Islet of Langerhans (tissue), 1 donor: Measurements from ENCODE around the gene CACNG1.

Experiments used
- FAIRE-seq: peaks from one replicate; lab custom pipeline; 2011; peaks lifted over from hg19 to GRCh38; lab: Jason Lieb, UNC

The CACNG1 gene, protein sequence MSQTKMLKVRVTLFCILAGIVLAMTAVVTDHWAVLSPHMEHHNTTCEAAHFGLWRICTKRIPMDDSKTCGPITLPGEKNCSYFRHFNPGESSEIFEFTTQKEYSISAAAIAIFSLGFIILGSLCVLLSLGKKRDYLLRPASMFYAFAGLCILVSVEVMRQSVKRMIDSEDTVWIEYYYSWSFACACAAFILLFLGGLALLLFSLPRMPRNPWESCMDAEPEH

DNA sequence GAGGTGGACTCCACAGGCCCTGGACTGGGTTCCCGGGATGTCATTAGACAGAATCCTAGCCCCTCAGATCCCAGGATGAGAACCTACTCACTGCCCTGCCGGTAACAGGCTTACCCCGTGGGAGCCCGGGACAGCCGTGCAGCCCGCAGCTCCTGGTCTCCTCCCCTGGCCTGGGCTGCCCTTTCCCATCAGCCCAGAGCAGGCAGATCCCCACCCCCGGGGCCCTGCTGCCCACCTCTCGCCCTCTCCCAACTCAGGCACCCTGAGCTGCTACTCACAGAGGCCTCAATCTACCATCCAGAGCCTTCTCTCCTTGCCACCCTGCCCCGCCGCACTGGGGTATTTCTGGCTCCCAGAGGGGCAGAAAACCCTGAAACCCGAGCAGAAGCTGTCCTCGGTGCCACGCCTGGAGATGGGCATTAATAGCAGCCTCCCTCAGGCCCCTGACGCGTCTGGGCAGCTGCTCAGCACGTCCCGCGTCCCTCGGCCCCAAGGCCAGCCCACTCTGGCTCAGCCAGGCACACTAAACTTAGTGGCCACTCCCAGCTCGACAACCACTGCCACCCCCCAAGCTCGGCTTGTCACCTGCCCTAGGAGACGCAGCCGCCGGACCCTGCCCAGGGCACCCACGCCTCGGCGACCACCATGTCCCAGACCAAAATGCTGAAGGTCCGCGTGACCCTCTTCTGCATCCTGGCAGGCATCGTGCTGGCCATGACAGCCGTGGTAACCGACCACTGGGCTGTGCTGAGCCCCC lies at the start of gene CACNG1:
CACNG1 (plus strand) TSS at position 539 of the 757 bp plus-strand sequence; CDS start at position 646, 107 bp downstream.
- FAIRE-seq = no peak

DNA sequence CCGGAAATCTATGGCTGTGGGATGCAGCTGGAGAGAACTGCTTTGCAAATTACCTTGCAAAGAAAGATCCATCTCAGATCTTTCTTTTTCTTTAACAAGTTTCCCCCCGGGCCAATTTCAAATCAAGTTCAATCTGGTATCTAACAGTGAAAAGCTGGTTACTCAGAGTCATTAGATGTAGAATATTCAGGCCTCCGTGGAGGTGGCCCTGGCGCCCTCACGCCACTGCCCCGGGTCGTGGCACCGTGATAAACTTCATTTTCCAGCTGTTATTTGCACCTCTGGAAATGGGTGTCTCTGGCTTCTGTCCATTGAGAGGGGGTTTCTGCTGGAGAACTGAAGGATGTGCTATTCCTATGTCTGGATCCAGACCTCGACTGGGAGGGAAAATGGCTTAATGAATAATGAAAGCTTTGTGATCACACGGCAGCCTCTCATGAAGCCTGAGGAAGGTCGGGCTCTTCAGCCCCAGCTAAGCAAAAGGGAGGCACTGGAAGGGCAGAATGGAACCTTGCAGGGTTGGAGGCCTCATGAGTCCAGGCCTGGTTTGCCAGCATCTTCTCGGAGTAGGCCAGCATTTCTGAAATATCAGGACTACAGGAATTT lies 49.3 kb upstream of the CACNG1 start:
- no peak for FAIRE-seq

DNA sequence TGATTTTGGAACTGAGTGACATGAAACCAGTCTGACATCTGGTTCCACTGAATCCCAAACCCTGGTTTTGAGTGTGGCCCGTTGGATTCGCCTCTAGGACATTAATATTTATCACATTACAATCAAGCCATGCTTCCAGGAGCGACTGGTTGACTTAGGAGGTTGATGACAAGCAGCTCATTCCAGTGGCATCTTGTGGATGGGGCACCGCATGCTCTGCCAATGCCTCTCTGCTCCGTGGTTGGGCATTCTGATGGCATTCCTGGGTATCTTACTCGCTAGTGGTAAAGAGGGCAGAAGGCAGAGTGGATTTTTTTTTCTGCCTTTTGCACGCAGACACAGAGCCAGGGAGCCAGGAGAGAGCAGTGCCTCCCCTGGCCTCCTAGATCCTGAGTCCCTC lies 48.4 kb upstream of the CACNG1 start:
- no peak for FAIRE-seq

DNA sequence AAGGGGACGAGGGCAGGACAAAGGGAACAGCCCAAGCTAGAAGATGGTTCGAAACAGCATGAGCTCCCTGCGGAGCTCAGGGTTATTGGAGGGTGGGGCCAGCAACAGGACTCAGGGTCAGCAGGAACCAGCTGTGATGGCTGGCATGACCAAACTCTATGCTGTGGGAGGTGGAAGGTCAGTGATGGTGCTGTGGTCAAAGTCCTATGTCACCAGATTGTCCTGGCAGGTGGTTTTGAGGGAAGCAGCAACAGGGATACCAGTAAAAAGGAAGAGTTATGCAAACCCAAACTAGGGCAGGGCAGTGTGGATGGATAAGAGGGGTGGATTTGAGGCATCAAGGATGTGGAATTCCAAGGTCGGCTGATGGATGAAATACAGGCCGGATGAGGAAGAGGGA lies 47.4 kb upstream of the CACNG1 start:
- FAIRE-seq = no peak

DNA sequence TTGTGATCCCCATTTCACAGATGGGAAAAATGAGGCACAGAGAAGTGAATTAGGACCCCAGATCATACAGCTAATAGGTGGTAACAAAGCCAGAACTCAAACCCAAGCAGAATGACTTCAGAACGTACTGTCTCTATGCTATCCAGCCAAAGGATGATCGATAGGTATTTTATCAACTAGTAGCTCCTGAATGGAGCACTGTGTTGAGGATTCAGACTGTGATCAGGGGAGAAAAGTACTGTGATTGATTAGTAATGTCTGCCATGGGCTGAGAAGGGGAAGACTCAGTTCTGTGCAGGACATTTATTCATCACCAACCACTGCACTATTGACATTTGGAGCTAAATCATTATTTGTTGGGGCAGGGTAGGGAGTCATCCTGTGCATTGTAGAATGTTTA lies 41.1 kb upstream of the CACNG1 start:
- no peak for FAIRE-seq

DNA sequence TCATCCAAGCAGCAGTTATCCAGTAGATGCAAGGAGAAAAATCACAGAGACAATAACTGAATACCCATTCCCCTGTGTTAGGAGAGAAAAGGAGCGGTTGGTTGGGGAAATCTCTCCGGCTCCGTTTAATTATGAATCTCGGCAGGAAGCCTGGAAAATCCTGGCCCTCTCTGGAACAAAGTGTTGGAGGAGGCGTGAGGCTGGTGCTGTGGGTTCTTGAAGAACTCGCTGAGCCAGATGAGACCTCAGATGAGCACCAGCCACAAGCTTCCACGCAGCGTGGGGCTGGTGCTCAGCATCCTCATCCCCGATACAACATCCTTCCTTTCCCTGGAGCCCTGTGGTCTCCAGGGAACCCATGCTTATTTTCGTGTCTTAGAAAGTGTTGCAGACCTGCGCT lies 40.2 kb upstream of the CACNG1 start:
- no peak for FAIRE-seq

DNA sequence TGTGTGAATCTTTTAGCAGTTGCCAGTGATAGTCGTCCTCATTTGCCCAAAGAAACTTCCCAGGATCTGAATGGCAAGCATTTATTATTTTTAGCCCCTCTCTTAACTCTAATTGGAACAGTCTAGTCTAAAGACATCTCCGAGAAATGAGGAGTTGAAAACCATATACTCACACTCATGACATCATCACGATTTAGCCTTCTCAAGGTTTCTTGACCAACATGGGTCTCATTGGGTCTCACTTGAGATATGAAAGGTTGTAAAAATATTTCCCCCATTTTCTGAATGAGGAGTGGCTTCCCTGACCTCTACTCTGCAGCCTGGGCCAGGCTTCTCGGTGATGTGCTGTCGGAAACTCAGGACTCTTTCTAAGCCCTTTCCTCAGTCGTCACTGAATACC lies 37.1 kb upstream of the CACNG1 start:
- FAIRE-seq = no peak

DNA sequence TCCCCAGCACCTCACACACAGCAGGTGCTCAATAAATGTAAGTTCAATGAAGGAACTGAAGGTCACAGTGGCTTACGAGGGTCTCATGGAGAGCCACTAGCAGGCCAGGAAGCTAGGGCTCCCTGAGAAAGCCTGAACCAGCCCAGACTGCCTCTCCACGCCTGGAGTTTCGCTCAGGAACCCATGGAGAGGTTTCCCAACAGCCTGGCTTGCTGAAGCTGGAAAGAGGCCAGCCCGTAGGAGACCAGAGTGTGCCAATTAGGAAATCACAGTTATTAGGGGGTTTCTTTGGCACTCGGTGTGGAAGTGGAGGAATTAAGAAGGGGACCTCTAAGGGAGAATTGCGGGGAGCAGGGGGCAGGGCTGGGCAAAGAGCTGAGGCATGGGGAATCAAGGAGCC lies 36.3 kb upstream of the CACNG1 start:
- FAIRE-seq = no peak

DNA sequence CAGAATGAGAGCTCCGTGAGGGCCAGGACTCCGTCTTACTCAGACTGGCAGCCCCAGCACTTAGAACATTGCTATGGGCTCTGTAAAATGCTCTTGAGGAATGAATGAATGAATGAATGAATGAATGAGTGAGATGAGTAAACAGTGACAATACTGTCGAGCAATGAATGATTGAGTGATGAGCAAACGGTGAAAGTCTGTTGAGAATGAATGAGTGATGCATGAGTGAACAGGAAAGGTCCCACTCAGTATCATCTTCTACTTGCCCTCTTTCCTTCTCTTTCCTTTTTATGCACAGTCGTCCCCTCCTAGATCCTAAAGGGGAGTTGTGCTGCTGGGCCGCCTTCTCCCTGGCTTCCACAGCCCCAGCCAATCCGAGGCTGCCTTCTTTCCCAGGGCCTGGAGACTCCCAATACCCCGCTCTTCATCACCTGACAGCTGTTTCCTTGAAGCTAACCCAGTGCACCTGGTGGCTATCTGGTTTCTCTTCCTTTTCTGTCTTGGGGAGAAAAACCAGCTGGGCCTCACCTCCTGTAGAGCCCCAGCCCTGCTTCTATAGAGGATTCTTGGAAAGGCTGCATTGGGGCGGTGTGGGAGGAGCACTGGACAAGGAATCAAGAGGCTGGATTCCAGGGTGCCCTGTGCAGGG lies 32.7 kb upstream of the CACNG1 start:
- FAIRE-seq = no peak

DNA sequence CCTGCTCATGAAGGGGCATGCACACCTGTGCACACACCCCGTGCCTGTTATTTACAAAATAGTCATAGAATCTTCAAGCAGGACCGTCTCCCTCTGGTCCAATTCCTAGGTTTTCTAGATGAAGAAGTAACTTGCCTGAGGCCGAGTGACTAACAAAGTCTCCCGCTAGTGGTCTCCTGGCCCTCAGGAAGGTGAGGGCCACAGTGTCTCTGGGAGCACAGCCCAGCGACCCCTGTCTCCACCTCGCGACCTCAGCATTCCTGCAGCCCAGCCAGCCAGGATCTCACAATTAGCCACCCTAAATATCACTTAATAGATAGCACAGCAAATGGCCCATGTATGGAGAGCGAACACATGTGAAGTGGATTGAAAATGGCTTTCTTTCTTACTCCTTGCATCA lies 30.5 kb upstream of the CACNG1 start:
- FAIRE-seq = no peak

DNA sequence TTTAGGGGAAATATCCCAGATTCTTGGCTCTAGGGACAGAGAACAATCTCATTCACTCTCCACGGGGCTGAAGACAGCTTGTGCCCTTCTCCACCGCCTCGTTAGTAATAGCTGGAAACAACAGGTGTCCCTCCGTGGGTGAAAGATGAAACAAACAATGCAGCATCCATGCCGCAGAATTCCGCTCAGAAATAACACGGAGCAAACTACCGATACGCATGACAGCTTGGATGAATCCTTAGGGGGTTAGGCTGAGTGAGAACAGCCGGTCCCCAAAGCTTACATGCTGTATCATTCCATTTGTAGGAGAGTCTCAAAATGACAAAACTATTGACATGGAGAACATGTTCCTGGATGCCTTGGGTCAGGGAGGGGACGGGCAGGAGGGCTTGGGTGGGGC lies 29.4 kb upstream of the CACNG1 start:
- no peak for FAIRE-seq

DNA sequence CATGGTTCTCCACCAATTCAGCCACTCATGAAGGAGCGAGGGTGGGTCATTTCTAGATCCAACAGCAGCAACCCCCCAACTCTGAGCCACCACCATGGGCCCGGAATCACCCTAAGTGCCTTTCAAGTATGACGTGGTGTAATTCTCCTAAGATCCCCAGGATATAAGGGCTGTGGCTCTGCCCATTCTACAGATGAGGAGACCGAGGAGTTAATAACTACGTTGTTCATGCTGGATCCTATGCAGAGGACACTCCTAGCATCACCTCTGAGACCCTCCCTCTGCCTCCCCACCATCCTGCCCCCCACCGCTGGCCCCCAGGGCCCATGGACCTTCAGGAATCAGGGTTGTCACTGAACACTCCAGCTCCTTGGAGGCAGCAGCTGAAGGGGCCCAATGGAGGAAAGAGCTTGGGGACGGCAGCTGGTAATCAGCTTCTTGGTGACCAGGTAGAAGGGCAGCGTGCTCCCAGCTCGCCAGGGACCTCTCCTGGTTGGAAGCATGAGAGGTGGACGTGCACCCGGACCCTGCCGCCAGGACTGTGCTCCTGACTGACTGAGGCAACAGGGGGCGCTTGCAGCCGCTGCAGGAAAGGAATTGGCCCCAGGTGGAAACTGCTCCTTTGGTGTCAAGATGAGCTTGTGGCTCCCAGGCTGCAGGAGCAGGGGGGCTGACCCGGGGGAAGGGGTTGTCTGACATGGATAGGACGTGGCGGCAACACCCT lies 28.2 kb upstream of the CACNG1 start:
- no peak for FAIRE-seq

DNA sequence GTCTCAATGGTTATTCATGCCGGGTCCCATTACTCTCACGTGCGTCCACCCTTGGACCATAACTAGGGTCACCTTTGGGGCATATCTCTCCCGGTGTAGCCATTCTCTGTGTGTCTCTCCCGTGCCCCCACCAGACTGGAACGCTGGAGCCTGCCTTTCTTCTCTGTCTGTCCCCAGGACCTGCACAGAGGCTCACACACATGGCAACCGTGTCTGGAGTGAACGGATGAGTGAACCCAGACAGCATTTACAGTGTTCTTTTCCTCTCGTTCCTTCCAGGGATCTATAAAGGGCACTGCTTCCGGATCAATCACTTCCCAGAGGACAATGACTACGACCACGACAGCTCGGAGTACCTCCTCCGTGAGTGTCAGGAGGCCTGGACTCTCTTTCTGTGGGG lies 26.4 kb upstream of the CACNG1 start:
- no peak for FAIRE-seq

DNA sequence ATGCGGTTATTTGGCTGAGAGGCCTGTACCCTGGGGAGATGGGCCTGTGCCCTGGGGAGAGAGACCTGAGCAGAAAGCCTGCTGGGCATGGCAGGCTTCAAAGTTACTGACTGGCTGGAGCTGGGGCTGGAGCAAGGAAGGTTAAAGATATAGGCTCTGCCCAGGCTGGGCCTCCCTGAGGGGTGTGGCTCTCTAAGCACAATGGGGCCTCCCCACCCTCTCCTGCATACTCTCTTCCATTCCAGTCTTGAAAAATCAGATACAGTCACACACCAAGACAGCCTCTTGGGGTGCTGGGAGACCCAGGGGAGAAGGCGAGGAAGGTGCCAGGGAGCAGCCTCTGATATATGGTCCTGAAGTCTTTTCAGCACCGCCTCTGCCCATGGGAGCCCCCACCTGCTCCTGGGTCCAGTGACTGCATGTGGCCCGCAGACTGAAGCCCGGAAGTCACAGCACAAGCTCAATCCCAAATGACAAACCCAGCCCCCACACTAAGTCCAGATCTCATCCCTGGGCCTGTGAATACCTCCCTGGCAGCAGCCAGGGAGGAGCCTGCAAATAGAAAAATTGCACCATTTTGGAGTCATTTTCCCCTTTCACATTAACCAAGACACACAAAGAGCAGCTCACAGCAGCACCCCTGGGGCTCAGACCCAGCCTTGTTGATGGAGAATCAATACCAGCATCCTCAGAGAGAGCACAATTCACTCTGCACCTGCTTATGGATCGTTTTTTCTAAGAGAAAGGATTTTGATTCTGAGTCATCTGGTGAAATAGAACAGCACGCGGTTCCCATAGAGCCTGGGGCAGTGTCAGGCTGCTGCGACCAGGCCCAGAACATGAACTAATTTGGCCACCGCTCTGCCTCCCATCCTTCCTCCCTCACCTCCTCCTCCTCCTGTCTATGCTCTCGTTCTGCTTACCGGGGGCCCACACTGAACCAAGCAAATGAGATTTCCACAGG lies 25.6 kb upstream of the CACNG1 start:
- FAIRE-seq = no peak

DNA sequence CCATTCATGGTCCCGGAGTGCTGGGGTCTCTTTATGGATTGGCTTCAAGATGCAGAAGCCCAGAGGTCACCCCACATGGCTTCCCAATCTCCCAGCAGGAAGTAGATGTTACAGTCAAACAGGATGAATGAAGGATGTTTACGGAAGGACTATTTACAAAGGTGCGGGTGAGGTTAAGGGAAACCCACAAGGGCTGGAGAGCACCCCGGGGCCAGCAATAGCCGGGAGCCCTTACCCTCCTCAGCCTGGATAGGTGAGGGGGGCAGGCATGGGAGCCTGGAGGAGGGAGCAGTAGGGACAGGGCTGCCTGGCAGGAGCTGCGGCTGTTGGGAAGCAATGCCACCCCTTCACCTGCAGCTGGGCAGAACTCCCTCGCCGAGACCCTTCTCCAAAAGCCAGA lies 24.5 kb upstream of the CACNG1 start:
- no peak for FAIRE-seq

DNA sequence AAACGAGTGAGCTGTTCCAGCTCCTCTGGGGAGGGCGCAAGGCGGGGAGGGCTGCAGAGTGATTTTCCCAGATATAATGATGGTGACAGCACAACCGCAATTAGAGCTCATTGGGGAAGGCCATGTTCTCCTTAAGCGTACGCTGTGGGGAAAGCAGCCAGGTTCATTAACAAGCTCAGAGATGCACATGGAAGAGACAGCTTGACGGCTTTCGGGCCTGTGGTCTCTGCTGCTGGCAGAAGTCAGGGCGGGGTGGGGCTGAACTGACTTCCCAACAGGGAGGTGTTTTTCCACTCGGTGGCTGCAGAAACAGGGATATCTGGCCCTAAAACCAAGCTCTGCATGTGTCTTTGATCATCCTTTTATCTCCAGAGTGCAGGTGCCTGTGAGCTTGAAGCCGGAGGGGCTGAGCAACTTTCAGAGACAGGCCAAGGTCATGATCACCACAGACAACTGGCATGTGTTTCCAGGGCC lies 24.0 kb upstream of the CACNG1 start:
- FAIRE-seq = no peak

DNA sequence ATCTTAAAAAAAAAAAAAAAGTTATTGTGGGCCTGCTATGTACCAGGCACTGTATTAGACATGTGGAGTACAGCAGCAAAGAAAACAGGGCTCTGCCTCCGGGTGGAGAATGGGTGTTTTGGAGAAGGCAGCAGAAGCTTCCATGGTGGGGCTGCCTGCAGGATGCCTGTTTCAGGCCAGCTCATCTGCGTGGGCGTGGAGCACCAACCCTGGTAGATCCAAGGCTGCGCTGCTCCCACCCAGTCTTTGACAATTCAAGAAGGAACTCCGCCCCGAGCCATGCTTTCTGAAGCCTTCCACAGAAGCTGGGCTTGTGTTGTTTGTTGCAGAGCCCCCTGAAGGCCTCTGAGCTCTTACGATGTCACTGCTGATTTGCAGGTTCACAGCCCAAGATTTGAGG lies 23.2 kb upstream of the CACNG1 start:
- no peak for FAIRE-seq

DNA sequence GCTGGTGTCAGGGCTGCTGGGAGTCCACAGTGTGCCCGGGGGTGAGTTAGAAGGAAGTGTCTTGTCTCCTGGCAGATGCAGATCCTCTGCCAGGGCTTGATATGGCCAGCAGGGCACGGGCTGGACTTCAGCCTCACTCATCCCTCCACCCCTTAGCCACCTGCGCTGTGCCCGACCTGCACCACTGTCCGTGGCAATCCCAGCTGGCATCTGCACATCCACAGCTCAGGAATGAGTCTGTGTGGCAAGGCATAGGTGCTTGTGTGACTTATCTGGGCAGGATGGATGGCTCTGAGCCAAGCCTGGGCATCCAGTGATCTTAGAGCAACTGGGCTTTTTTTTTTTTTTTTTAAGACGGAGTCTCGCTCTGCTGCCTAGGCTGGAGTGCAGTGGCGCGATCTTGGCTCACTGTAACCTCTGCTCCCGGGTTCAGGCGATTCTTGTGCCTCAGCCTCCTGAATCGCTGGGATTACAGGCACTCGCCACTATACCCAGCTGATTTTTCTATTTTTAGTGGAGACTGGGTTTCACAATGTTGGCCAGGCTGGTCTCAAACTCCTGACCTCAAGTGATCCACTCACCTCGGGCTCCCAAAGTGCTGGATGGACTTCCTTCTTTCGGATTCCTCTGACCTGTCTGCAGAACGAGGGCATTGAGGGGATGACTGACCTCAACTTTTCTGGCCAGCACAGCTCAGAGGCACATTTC lies 22.5 kb upstream of the CACNG1 start:
- FAIRE-seq = no peak

DNA sequence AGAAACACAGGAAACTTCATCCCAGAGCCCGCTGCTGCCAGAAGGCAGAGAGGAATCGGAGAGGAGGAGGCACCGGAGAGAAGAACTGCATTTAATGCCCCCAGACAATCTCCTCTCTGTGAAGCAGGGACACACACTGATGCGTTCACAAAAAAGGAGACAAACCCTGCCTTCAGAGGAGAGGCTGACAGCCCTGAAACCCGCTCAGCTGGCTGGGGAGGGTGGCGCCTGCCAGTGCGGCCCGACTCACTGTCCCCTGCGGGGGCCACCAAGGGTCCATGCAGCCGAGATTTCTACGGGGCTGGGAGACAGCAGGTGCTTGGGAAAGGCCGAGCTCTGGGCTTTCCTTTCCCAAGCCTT lies 21.9 kb upstream of the CACNG1 start:
- FAIRE-seq = no peak

DNA sequence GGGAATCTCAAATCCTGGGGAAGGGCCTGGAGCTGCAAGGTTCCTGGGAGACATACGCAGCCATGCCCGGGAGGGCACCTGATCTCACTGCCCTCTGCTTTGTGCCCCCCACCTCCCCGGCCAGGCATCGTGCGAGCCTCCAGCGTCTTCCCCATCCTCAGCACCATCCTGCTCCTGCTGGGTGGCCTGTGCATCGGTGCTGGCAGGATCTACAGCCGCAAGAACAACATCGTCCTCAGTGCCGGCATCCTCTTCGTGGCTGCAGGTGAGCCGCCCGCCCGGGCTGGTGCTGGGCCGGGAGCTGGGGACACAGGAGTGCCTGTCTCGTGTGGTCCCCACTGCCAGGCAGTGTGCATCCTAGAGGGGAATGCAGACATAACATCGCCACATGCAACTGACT lies 19.6 kb upstream of the CACNG1 start:
- no peak for FAIRE-seq
